HG03460 (cell line): ENCODE measurements around the gene STUM.
"Not testable (repeated sequence)": the region's sequence is repeated elsewhere in the genome, so short reads cannot be mapped to it uniquely, and the experiment has no call there.

Experiments
- ATAC-seq: cut with Tn5 transposase; IDR thresholded peaks from one replicate; pipeline ENCODE4 v1.9.1; 2021; ENCODE audit not compliant: unreplicated experiment

Gene STUM

GRCh38 chr1:226580625-226581270 lies 32.2 kb downstream of the STUM start:
- ATAC-seq, result no peak

- ATAC-seq, result no peak
Measured at GRCh38 chr1:226581650-226582330, 33.2 kb downstream of the STUM start.

GRCh38 chr1:226582966-226583365 lies 34.4 kb downstream of the STUM start:
- no peak for ATAC-seq

- no peak for ATAC-seq
Measured at GRCh38 chr1:226584164-226584563, 35.6 kb downstream of the STUM start.

GRCh38 chr1:226586116-226586515 lies 37.6 kb downstream of the STUM start:
- ATAC-seq, result no peak

- ATAC-seq, result no peak
Measured at GRCh38 chr1:226586650-226587422, 38.3 kb downstream of the STUM start.

- ATAC-seq, result no peak
Measured at GRCh38 chr1:226588484-226588883, 39.9 kb downstream of the STUM start.

GRCh38 chr1:226589008-226589733 lies 40.6 kb downstream of the STUM start:
- ATAC-seq, result no peak

- ATAC-seq, result no peak
Measured at GRCh38 chr1:226590614-226591013, 42.0 kb downstream of the STUM start.

GRCh38 chr1:226593541-226593940 lies 45.0 kb downstream of the STUM start:
- no peak for ATAC-seq

GRCh38 chr1:226596531-226597165 lies 48.1 kb downstream of the STUM start:
- ATAC-seq, result no peak

- ATAC-seq, result no peak
Measured at GRCh38 chr1:226597616-226598454, 49.3 kb downstream of the STUM start.

GRCh38 chr1:226598455-226598849 lies 49.9 kb downstream of the STUM start:
- ATAC-seq, result no peak

GRCh38 chr1:226598955-226599354 lies 50.4 kb downstream of the STUM start:
- not testable (repeated sequence) for ATAC-seq

GRCh38 chr1:226599636-226600238 lies 51.2 kb downstream of the STUM start:
- no peak for ATAC-seq

- ATAC-seq, result no peak
Measured at GRCh38 chr1:226600254-226600653, 51.7 kb downstream of the STUM start.

- ATAC-seq, result no peak
Measured at GRCh38 chr1:226601456-226601855, 52.9 kb downstream of the STUM start.

GRCh38 chr1:226602186-226603021 lies 53.8 kb downstream of the STUM start:
- no peak for ATAC-seq
